GM12878 (cell line): ENCODE data around the gene CCR5AS.
"Not testable (repeated sequence)": the region's sequence is repeated elsewhere in the genome, so short reads cannot be mapped to it uniquely, and the experiment has no call there.

Experiments
- ASH2L ChIP-seq: fragments of 300-600, 200-600 bp; sonication (generic); IDR thresholded peaks from 2 replicates; pipeline ENCODE4 v1.6.1; 2017; ENCODE audit warnings: low read depth, mild to moderate bottlenecking, borderline replicate concordance
- KAT2A ChIP-seq: conservative IDR thresholded peaks from 2 replicates; pipeline ENCODE4 v1.6.1; 2011; ENCODE audit warnings: low read depth, low read length; ENCODE audit not compliant: control insufficient read depth
- POLR2A ChIP-seq: IDR thresholded peaks from 2 replicates; pipeline ENCODE4 v1.6.1; 2011; ENCODE audit warnings: low read depth, mild to moderate bottlenecking, low read length
- POLR2AphosphoS5 ChIP-seq: IDR thresholded peaks from 2 replicates; pipeline ENCODE4 v1.6.1; 2011; ENCODE audit warnings: mild to moderate bottlenecking, low read length, inconsistent platforms
- RCOR1 ChIP-seq: conservative IDR thresholded peaks from 2 replicates; pipeline ENCODE4 v1.6.1; 2012; ENCODE audit warnings: low read depth, low read length, improper control_type of control experiment
- SMC3 ChIP-seq: IDR thresholded peaks from 2 replicates; pipeline ENCODE4 v1.6.1; 2011; ENCODE audit warnings: low read length, improper control_type of control experiment, borderline replicate concordance
- SP1 ChIP-seq: IDR thresholded peaks from one replicate; pipeline ENCODE4 v1.6.1; 2011; ENCODE audit warnings: low read depth, low read length
- ZNF622 ChIP-seq: fragments of 450-650 bp; IDR thresholded peaks from 2 replicates; pipeline ENCODE4 v1.6.1; 2017; ENCODE audit warnings: mild to moderate bottlenecking, inconsistent platforms
- TF ChIP-seq, protein P1 (sequence below): fragments of 450-650 bp; IDR thresholded peaks from 2 replicates; pipeline ENCODE4 v1.6.1; 2016; ENCODE audit warnings: mild to moderate bottlenecking, moderate library complexity, borderline replicate concordance
- TF ChIP-seq, protein P2 (sequence below), 3 experiments: IDR thresholded peaks in 2 of 3; conservative IDR thresholded peaks in 1 of 3; 2 replicates each; pipeline ENCODE4 v1.5.1; 2011; ENCODE audit warnings: low read depth in 3 of 3, low read length in 3 of 3, mild to moderate bottlenecking in 3 of 3, control low read depth in 2 of 3, moderate library complexity in 2 of 3, inconsistent platforms in 1 of 3, mixed read lengths in 1 of 3; ENCODE audit not compliant: control insufficient read depth in 2 of 3, insufficient read depth in 1 of 3; ENCODE audit errors: extremely low read depth in 1 of 3

DNA sequence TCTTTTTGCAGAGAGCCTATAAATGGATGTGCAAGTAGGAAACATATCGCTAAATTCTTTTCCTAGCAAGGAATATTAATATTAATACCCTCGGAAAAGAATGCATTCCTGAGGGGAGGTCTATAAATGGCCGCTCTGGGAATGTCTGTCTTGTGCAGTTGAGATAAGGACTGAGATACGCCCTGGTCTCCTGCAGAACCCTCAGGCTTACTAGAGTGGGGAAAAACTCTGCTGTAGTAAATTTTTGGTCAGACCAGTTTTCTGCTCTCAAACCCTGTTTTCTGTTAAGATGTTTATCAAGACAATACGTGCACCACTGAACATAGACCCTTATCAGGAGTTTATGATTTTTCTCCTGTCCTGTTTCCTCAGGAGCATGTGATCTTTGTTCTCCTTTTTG, 25.0 kb upstream of the CCR5AS start:
- TF ChIP-seq KAT2A, POLR2A, ASH2L, SP1, SMC3, POLR2AphosphoS5, RCOR1, ZNF622: not testable (repeated sequence)
- TF ChIP-seq, protein P1, sequence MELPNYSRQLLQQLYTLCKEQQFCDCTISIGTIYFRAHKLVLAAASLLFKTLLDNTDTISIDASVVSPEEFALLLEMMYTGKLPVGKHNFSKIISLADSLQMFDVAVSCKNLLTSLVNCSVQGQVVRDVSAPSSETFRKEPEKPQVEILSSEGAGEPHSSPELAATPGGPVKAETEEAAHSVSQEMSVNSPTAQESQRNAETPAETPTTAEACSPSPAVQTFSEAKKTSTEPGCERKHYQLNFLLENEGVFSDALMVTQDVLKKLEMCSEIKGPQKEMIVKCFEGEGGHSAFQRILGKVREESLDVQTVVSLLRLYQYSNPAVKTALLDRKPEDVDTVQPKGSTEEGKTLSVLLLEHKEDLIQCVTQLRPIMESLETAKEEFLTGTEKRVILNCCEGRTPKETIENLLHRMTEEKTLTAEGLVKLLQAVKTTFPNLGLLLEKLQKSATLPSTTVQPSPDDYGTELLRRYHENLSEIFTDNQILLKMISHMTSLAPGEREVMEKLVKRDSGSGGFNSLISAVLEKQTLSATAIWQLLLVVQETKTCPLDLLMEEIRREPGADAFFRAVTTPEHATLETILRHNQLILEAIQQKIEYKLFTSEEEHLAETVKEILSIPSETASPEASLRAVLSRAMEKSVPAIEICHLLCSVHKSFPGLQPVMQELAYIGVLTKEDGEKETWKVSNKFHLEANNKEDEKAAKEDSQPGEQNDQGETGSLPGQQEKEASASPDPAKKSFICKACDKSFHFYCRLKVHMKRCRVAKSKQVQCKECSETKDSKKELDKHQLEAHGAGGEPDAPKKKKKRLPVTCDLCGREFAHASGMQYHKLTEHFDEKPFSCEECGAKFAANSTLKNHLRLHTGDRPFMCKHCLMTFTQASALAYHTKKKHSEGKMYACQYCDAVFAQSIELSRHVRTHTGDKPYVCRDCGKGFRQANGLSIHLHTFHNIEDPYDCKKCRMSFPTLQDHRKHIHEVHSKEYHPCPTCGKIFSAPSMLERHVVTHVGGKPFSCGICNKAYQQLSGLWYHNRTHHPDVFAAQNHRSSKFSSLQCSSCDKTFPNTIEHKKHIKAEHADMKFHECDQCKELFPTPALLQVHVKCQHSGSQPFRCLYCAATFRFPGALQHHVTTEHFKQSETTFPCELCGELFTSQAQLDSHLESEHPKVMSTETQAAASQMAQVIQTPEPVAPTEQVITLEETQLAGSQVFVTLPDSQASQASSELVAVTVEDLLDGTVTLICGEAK = not testable (repeated sequence)
- TF ChIP-seq, protein P2, sequence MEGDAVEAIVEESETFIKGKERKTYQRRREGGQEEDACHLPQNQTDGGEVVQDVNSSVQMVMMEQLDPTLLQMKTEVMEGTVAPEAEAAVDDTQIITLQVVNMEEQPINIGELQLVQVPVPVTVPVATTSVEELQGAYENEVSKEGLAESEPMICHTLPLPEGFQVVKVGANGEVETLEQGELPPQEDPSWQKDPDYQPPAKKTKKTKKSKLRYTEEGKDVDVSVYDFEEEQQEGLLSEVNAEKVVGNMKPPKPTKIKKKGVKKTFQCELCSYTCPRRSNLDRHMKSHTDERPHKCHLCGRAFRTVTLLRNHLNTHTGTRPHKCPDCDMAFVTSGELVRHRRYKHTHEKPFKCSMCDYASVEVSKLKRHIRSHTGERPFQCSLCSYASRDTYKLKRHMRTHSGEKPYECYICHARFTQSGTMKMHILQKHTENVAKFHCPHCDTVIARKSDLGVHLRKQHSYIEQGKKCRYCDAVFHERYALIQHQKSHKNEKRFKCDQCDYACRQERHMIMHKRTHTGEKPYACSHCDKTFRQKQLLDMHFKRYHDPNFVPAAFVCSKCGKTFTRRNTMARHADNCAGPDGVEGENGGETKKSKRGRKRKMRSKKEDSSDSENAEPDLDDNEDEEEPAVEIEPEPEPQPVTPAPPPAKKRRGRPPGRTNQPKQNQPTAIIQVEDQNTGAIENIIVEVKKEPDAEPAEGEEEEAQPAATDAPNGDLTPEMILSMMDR (IDR thresholded peaks at IDR 0.05 in 2 of 3, conservative IDR thresholded peaks at IDR 0.05 in 1 of 3; ENCODE audit: control insufficient read depth in 2 of 3, extremely low read depth in 1 of 3, insufficient read depth in 1 of 3, low read depth in 3 of 3, low read length in 3 of 3) = not testable (repeated sequence)
